Measurements from ENCODE around the gene TSC22D4. TPM values are rescaled to one million over a fixed set of nuclear protein-coding genes. Genes with fewer than 3 reads are reported as not detected.

Gene TSC22D4
- total and polyA plus RNA-seq, 9 of the 15 experiments (the other 6 are each of a cell fraction or from before 2014, with no cell fraction given) = 0.37 to 107 (median 28.7) TPM

- Histone ChIP-seq H3K9me1 (ENCODE audit: control insufficient read depth, insufficient read depth, low read length) (no peaks in the 10 kb centered on the region), H3K36me3 (ENCODE audit: control insufficient read depth, insufficient read depth, low read length) (no peaks in the 10 kb centered on the region), H2AFZ (ENCODE audit: low read depth, low read length) (peak overlapping the region; percentile 80), H3K79me2 (ENCODE audit: control insufficient read depth, insufficient read depth, low read length) (no peaks in the 10 kb centered on the region), H3K9ac (ENCODE audit: insufficient read depth in 1 of 2, low read depth in 2 of 2, low read length in 2 of 2) (peak overlapping the region in 1 of 2 experiments; percentile 17; a peak in 1 of 4 replicates), H3K4me1 (replicated peaks in 1 of 2; ENCODE audit: control insufficient read depth in 2 of 2, insufficient read depth in 2 of 2, low read length in 2 of 2) (peaks cover 12 to 41% of the 10 kb centered on the region in 2 experiments; a peak in 4 of 5 replicates), H3K9me3 (replicated peaks; ENCODE audit: control insufficient read depth, insufficient read depth, low read depth, low read length) (no peaks in the 10 kb centered on the region), H3K27ac (ENCODE audit: extremely low read depth, low read depth, low read length) (no peak overlapping the region), H3K4me2 (ENCODE audit: insufficient read depth, low read length) (peak overlapping the region; percentile 51), H3K27me3 (ENCODE audit: control insufficient read depth in 2 of 2, insufficient read depth in 2 of 2, low read length in 2 of 2) (no peaks in the 10 kb centered on the region), H3K4me3 (no peak overlapping the region), H4K20me1 (replicated peaks; ENCODE audit: control insufficient read depth, insufficient read depth, low read length) (no peaks in the 10 kb centered on the region)
- ChIA-PET POLR2A (interaction anchor here (0.6 to 1.2 kb wide), 2 partner anchors 32 to 124 kb away, joined by 3 to 4 read pairs; no protein-coding TSS in a partner anchor), CTCF (ENCODE audit: low intra/inter-chr PET ratio) (no interaction called here)
- intact Hi-C loops (cut with micrococcal nuclease) = no loop called here
- DNase-seq (ENCODE audit: extremely low read depth in 1 of 4, low spot score in 3 of 4) (peak in 3 of 4 experiments; percentile 35 to 83 (median 54)), FAIRE-seq (peak; percentile 91), ATAC-seq (peak; percentile 74)
- in situ Hi-C loops (cut with MboI) = no loop called here
- no TSS peak for BruUV-seq (replicated peaks)
- WGBS (ENCODE audit: insufficient coverage, low coverage, missing lambda C conversion rate) = 28% methylated on average over 8 of the region's 8 CpGs
- TF ChIP-seq FOXJ2 (tag; IDR thresholded peaks at IDR 0.05) (peak; percentile 72; the same call in 1 of the 2 replicates), NONO (IDR thresholded peaks at IDR 0.05; ENCODE audit: low read depth in 2 of 2, low read length in 1 of 2) (no peak), BRF2 (IDR thresholded peaks at IDR 0.05; ENCODE audit: borderline replicate concordance, insufficient read depth, insufficient read length) (no peak), PHB (CRISPR knock-in tag; IDR thresholded peaks at IDR 0.05) (no peak), HDAC1 (IDR thresholded peaks at IDR 0.05) (no peak), CUX1 (CRISPR knock-in tag; IDR thresholded peaks at IDR 0.05) (no peak), GABPA (tag; conservative IDR thresholded peaks at IDR 0.05; ENCODE audit: low read depth) (peak; percentile 35; the same call in 1 of the 2 replicates), MIER1 (IDR thresholded peaks at IDR 0.05; ENCODE audit: low read depth) (0 out of 2 replicates have a peak, but pooled peaks have one; percentile 44), RUNX1 (IDR thresholded peaks at IDR 0.05; ENCODE audit: low read depth) (no peak), BRCA1 (IDR thresholded peaks at IDR 0.05) (no peak), BRCA1 (CRISPR knock-in tag; IDR thresholded peaks at IDR 0.05) (no peak), SMAD1 (IDR thresholded peaks at IDR 0.05; ENCODE audit: low read depth, low read length, partially characterized antibody) (no peak), RBM15 (IDR thresholded peaks at IDR 0.05; ENCODE audit: insufficient read depth, low read length) (no peak), ZNF3 (CRISPR knock-in tag; IDR thresholded peaks at IDR 0.05) (no peak), HMGXB4 (CRISPR knock-in tag; IDR thresholded peaks at IDR 0.05) (no peak)
Measured at GRCh38 chr7:100506356-100506923, 27.4 kb upstream of the TSC22D4 start.

Measured in K562 (cell line).